ENCODE results near the gene FOSL1. TPM values are rescaled to one million over a fixed set of nuclear protein-coding genes. Genes with fewer than 3 reads are reported as not detected.
A peak's percentile ranks its signal among the peaks of the same experiment; 100 is the strongest.

Gene FOSL1
- total and polyA plus RNA-seq, 2 donors (not counting 1 experiment from before 2014, with no cell fraction given): 3.5 to 8.8 TPM

DNA sequence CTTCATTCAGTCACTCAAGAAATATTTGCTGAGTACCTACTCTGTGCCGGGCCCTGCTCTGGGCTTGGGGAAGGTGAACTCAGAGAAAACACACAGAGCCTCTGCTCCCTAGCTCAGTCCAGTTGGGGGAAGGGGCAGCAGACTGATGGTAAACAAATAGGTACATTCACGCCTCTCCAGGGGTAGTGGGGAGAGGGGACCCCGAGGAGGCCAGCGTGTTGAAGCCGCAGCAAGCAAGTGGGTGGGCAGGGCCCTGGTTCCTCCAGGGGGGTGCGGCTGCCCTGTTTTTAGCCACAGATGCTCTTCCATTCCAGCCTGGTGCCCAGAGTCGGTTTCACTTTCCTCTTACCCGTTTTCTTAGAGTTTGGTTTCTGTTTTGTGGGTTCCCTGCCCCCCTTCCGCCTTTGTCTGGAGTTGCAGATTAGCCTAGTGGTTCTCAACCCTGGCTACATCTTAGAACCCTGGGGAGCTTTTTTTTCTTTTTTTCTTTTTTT is 27.8 kb upstream of the FOSL1 start:
- no peaks in the 10 kb centered on the region for H3K4me1 ChIP-seq (ENCODE audit: control insufficient read depth, extremely low read depth, insufficient read depth, low read length)
- no peak overlapping the region for H3K27ac ChIP-seq (ENCODE audit: insufficient read depth, low read length)
- H3K9ac ChIP-seq (ENCODE audit: insufficient read depth, low read length): no peak overlapping the region
- H3K9me3 ChIP-seq (ENCODE audit: control insufficient read depth, insufficient read depth, low read depth, low read length): no peaks in the 10 kb centered on the region
- H3K4me3 ChIP-seq (replicated peaks in 1 of 4; ENCODE audit: control extremely low read depth in 1 of 4, insufficient read depth in 1 of 4, low read depth in 3 of 4, low read length in 4 of 4): no peak overlapping the region
- H3K36me3 ChIP-seq (ENCODE audit: control insufficient read depth, insufficient read depth, low read length): peaks cover 4% of the 10 kb centered on the region
- no peak overlapping the region for H2AFZ ChIP-seq (ENCODE audit: low read length)
- peak in 1 of 2 donors; percentile 21 for DNase-seq (ENCODE audit: low read depth in 2 of 2)
- TF ChIP-seq CTCF (conservative IDR thresholded peaks at IDR 0.05 in 1 of 2, IDR thresholded peaks at IDR 0.05 in 1 of 2; ENCODE audit: low read depth in 1 of 2, low read length in 2 of 2): no peak
- no peak for TF ChIP-seq EZH2 (IDR thresholded peaks at IDR 0.05; ENCODE audit: low read length, missing control alignments)
- H3K4me2 ChIP-seq (ENCODE audit: extremely low read depth, insufficient read depth, low read length): peak overlapping the region; percentile 40
- no peaks in the 10 kb centered on the region for H4K20me1 ChIP-seq (ENCODE audit: control insufficient read depth, extremely low read depth, insufficient read depth, low read length)
- H3K79me2 ChIP-seq (ENCODE audit: control insufficient read depth, insufficient read depth, low read length): no peaks in the 10 kb centered on the region
- H3K27me3 ChIP-seq (ENCODE audit: control insufficient read depth, insufficient read depth, low read length): no peaks in the 10 kb centered on the region

GRCh38 chr11:65925397-65925796 is 25.2 kb upstream of the FOSL1 start:
- Histone ChIP-seq H4K20me1 (ENCODE audit: control insufficient read depth, extremely low read depth, insufficient read depth, low read length) (no peaks in the 10 kb centered on the region), H3K9ac (ENCODE audit: insufficient read depth, low read length) (no peak overlapping the region), H3K4me2 (ENCODE audit: extremely low read depth, insufficient read depth, low read length) (no peak overlapping the region), H2AFZ (ENCODE audit: low read length) (no peak overlapping the region), H3K4me1 (ENCODE audit: control insufficient read depth, extremely low read depth, insufficient read depth, low read length) (peaks cover 6% of the 10 kb centered on the region), H3K27ac (ENCODE audit: insufficient read depth, low read length) (no peak overlapping the region), H3K27me3 (ENCODE audit: control insufficient read depth, insufficient read depth, low read length) (no peaks in the 10 kb centered on the region), H3K9me3 (ENCODE audit: control insufficient read depth, insufficient read depth, low read depth, low read length) (no peaks in the 10 kb centered on the region), H3K4me3 (replicated peaks in 1 of 4; ENCODE audit: control extremely low read depth in 1 of 4, insufficient read depth in 1 of 4, low read depth in 3 of 4, low read length in 4 of 4) (no peak overlapping the region), H3K36me3 (ENCODE audit: control insufficient read depth, insufficient read depth, low read length) (peaks cover 13% of the 10 kb centered on the region), H3K79me2 (ENCODE audit: control insufficient read depth, insufficient read depth, low read length) (peaks cover 19% of the 10 kb centered on the region)
- DNase-seq (ENCODE audit: low read depth in 2 of 2): no peak
- TF ChIP-seq CTCF (conservative IDR thresholded peaks at IDR 0.05 in 1 of 2, IDR thresholded peaks at IDR 0.05 in 1 of 2; ENCODE audit: low read depth in 1 of 2, low read length in 2 of 2) (no peak), EZH2 (IDR thresholded peaks at IDR 0.05; ENCODE audit: low read length, missing control alignments) (no peak)

DNA sequence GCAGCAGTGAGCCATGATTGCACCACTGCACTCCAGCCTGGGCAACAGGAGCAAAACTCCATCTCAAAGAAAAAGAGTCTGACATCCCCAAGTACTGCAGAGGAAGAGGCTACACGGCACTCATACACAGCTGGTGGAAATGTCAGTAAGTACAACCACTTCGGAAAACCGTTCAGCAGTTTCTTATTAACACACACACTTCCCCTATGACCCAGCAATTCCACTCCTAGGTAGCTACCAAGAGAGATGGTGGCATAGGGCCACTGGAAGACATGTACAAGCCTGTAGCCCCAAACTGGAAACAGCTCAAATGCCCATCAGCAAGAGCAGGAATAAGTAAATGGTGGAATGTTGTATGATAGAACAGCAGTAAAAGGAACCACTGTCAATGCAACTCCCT is 22.4 kb upstream of the FOSL1 start:
- H3K9ac ChIP-seq (ENCODE audit: insufficient read depth, low read length): no peak overlapping the region
- H3K9me3 ChIP-seq (ENCODE audit: control insufficient read depth, insufficient read depth, low read depth, low read length): no peaks in the 10 kb centered on the region
- no peaks in the 10 kb centered on the region for H3K27me3 ChIP-seq (ENCODE audit: control insufficient read depth, insufficient read depth, low read length)
- H3K36me3 ChIP-seq (ENCODE audit: control insufficient read depth, insufficient read depth, low read length): peaks cover 14% of the 10 kb centered on the region
- TF ChIP-seq CTCF (conservative IDR thresholded peaks at IDR 0.05 in 1 of 2, IDR thresholded peaks at IDR 0.05 in 1 of 2; ENCODE audit: low read depth in 1 of 2, low read length in 2 of 2) (no peak), EZH2 (IDR thresholded peaks at IDR 0.05; ENCODE audit: low read length, missing control alignments) (no peak)
- no peaks in the 10 kb centered on the region for H4K20me1 ChIP-seq (ENCODE audit: control insufficient read depth, extremely low read depth, insufficient read depth, low read length)
- peaks cover 42% of the 10 kb centered on the region for H3K79me2 ChIP-seq (ENCODE audit: control insufficient read depth, insufficient read depth, low read length)
- H3K4me1 ChIP-seq (ENCODE audit: control insufficient read depth, extremely low read depth, insufficient read depth, low read length): peaks cover 11% of the 10 kb centered on the region
- H3K27ac ChIP-seq (ENCODE audit: insufficient read depth, low read length): no peak overlapping the region
- no peak overlapping the region for H3K4me3 ChIP-seq (replicated peaks in 1 of 4; ENCODE audit: control extremely low read depth in 1 of 4, insufficient read depth in 1 of 4, low read depth in 3 of 4, low read length in 4 of 4)
- H3K4me2 ChIP-seq (ENCODE audit: extremely low read depth, insufficient read depth, low read length): no peak overlapping the region
- no peak overlapping the region for H2AFZ ChIP-seq (ENCODE audit: low read length)
- DNase-seq (ENCODE audit: low read depth in 2 of 2): no peak
